HG03139 (cell line): ENCODE data around the gene MRTFA.
"Not testable (repeated sequence)": the region's sequence is repeated elsewhere in the genome, so short reads cannot be mapped to it uniquely, and the experiment has no call there.

Experiments used
- ATAC-seq: cut with Tn5 transposase; IDR thresholded peaks from one replicate; pipeline ENCODE4 v1.9.1; 2021; ENCODE audit not compliant: unreplicated experiment

Gene MRTFA

DNA sequence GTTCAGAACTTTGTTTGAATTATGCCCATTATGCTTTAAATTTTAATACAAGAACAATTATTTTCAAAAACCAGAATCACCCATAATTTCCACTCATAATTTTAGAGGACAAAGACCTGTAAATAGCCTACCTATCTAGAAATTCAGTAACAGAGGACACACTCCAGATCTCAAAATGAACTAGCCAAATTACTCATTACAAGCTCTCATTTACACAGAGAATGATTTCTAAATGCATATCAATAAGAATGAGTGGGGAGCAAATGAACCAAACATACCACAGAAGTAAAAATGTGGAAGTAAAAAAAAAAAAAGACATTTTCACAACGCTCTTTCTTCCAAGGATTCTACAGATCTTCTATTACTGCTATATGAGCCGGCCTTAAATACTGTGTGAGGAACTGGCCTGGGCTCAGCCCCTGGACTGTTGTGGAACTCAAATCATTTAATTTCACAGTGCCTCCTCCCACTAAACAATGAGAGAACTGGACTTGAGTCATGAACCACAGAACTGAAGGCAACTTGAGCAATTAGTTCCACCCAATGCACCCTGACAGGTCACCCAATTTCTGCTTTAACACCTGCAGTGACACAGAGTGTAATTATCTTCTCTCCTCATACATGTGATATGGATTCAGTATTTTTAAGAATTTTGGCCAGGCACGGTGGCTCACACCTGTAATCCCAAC lies 8.0 kb downstream of the MRTFA start:
- ATAC-seq, result no peak

DNA sequence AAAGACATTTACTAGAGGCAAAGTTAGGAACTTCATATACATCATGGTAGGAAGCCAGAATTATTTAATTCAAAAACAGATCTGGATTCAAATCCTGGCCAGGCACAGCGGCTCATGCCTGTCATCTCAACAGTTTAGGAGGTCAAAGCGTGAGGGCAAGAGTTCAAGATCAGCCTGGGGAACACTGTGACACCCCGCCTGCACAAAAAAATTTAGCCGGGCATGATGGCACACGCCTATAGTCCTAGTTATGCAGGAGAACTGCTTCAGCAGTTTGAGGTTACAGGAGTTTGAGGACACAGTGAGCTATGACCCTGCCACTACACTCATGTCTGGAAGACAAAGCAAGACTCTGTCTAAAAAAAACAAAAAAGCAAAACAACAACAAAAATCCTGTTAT lies 8.9 kb downstream of the MRTFA start:
- ATAC-seq, result no peak

DNA sequence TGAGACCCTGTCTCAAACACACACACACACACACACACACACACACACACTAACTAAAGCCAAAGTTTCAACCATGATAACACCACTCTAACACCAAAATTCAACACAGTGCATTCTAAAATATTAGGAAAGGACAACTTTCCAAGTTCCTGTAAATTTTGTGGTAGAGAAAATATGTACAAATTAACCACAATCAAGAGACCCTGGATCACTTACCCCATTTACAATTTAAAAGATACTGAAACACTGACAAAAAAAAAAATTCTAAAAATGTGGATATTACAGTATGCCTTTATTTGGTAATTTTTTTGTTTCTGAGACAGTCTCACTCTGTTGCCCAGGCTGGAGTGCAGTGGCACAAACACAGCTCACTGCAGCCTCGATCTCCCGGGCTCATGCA lies 9.7 kb downstream of the MRTFA start:
- ATAC-seq, result no peak

DNA sequence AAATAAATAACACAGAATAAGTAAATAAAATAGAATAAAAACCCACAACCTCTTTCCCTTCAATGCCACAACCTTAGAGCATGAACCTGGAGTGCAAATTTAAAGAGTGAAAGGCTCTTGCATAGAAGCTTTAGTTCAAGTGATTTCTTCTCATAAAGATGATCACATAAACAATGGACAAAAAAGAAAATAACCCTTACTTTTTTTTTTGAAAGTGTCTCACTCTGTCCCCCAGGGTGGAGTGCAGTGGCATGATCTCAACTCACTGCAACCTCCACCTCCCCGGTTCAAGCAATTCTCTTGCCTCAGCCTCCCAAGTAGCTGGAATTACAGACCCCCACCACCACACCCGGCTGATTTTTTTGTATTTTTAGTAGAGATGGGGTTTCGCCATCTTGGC lies 10.7 kb downstream of the MRTFA start:
- ATAC-seq, result not testable (repeated sequence)

DNA sequence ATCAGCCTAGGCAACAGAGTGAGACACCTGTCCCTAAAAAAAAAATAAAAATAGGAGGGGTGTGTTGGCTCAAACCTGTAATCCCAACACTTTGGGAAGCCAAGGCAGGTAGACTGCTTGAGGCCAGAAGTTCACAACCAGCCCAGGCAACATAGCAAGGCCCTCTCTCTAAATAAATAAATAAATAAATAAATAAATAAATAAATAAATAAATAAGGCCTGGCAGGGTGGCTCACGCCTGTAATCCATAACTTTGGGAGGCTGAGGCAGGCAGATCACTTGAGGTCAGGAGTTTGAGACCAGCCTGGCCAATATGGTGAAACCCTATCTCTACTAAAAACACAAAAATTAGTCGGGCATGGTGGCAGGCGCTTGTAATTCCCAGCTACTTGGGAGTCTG lies 11.2 kb downstream of the MRTFA start:
- ATAC-seq, result not testable (repeated sequence)

DNA sequence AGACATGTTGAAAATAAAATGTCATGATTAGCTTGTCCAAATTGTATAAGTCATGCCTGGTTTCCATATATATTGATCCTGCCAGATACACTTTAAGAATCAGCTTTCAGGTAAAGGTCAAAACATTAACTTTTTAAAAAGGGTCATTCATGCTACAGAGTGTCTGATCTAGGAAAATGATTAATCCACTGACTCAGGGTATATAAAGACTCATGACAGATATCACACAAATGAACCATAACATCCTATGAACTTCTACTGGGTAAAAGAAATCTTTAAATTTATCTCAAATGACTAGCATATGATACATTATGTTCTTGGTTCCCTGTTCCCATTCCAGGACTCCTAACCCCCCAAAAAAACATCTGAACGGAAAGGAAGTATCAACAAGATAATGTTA lies 11.7 kb downstream of the MRTFA start:
- no peak for ATAC-seq

DNA sequence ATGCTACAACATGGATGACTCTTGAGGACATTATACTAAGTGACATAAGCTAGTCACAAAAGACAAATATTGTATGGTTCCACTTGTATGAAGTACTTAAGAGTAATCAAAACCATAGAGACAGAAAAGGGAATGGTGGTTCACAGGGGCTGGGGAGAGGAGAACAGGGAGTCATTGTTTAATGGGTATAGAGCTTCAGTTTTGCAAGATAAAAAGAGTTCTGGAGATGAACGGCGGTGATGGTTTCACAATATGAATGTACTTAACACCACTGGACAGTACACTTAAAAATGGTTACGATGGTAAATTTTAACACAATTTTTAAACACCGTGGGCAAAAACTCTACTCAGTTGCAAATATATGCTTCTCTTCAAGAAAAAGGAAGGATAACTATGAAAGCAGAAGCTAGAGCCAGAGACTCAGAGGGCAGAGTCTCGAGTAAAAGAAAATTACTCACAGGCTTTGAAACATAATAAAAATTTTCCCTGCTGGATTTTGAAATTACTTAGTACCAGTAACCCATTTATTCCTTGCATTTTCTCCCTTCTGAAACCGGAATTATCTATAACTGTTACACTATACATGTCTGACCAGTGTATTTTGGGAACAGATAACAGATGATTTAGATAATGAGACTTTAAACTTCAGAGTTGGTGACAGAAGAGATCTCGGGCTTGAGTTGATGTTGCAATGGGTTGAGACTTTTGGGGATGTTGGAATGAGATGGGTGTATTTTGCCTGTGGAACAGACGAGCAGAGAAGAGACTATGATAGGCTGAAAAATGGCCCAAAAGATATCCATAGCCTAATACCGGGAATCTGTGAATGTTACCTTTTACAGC lies 15.0 kb downstream of the MRTFA start:
- no peak for ATAC-seq

DNA sequence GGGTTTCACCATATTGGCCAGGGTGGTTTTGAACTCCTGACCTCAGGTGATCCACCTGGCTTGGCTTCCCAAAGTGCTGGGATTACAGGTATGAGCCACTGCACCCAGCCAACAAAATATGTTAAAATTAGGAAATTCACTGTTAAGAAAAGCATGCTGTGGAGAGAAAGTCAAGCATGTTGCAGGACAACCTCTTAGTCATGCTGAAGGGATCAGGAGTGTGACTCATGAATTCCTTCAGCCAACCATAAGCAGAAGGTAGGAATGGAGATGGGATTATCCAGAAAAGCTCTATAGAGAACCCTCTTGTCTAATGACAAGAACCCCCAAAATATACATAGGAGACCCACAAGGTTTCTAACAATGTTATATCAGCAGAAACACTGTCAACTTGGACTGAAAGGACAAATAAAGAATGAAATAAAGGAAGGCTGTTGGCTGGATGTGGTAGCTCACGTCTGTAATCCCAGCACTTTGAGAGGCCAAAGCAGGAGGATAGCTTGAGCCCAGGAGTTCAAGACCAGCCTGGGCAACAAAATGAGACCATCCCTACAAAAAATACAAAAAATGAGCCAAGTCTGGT lies 16.0 kb downstream of the MRTFA start:
- ATAC-seq, result no peak

DNA sequence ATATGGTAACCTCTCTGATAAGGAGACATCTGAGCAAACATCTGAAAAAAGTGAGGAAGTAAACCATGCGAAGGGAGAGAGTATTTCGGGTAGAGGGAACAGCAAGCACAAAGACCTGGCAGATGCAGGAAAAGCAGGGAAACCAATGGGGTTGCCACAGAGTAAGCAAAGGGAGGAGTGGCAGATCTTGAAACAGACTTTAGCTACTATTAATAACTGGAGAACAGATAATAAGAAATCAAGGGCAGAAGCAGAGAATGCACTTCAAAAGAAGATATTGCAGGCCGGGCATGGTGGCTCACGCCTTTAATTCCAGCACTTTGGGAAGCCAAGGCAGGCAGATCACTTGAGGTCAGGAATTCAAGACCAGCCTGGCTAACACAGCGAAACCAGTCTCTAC lies 18.1 kb downstream of the MRTFA start:
- no peak for ATAC-seq

DNA sequence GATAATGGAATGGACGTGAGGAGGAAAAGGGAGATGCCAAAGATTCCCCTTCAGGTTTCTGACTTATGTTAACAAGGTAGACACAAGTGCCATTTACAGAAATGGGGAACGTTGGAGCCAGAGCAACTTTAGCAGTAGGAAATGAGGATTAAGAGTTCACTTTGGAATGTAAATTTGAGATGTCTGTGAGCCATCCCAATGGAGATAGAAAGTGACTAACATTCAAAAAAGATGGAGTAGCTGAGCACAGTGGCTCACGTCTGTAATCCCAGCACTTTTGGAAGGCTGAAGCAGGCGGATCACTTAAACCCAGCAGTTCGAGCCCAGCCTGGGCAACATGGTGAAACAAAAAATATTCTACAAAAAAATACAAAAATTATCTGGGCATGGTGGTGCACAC lies 19.9 kb downstream of the MRTFA start:
- no peak for ATAC-seq

DNA sequence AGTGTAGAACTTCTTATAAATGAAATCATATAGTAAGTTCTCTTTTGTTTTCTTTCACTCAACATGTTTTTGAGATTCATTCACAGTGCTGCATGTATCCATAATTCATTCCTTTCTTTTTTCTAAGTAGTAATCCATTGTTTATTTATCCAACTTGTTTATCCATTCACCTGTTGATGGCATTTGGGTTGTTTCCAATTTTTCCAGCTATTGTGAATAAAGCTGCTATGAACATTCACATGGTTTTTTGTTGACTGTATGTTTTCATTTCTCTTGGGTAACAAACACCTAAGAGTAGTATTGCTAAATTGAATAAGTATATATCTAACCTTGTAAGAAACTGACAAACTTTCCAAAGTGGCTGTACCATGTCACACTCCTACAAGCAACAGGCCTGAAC lies 23.5 kb downstream of the MRTFA start:
- no peak for ATAC-seq

DNA sequence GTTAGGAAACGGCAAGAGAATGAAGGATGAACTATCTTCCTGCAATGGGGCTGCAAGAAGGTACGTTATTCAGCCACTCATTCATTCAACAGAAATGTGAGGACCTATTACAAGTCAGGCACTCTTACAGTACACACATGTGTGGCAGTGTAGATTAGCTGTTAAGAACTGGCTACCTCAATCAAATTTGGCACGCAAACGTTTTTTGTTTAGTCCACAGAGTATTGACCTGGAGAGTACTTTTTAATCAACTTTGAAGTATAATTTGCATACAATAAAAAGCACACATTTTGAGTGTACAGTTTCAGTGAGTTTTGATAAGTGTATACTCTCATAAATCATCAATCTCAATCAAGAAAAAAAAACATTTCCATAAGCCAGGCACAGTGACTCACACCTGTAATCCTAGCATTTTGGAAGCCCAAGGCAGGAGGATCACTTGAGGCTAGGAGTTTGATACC lies 24.2 kb downstream of the MRTFA start:
- no peak for ATAC-seq

DNA sequence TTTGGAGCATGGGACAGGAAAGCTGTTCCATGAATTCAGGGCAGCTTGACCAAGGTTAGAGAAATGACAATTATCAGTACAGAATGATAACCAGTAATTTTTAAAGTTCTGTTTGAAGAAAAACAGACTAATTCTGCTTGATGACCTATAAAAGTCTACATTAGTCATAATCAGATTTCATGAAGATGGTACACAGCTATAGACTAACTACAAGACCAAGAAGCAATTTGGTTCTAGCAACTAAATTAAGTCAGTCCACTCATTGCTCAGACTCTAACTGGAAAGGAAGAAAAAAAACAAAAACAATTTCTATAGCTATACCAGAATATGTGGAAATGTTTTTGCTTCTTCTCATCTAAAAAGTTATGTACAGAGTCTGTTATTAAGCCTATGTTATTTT lies 24.9 kb downstream of the MRTFA start:
- no peak for ATAC-seq

DNA sequence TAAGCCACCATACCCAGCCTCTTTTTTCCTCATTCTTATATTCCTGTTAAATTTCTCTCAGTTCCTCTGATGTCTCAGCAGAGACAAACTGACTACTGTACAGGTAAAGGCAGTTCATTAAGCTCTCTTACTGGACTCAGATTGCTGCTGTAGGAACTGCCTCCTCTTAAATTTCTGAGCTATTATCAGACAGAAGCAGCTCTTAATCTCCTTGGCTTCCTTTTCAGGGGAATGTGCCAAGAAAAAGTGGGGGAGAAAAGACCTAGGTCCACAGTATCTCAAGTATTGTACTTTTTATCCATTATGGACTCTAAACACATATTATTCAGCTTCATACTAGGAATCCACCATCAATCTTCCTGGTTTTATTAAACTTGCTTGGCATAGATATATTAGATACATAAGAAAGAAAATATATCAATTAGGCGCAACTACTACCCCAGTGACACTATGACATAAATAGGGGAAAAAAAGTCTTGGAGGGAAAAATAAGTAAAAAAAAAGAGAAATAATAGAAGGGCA lies 26.1 kb downstream of the MRTFA start:
- ATAC-seq, result no peak

DNA sequence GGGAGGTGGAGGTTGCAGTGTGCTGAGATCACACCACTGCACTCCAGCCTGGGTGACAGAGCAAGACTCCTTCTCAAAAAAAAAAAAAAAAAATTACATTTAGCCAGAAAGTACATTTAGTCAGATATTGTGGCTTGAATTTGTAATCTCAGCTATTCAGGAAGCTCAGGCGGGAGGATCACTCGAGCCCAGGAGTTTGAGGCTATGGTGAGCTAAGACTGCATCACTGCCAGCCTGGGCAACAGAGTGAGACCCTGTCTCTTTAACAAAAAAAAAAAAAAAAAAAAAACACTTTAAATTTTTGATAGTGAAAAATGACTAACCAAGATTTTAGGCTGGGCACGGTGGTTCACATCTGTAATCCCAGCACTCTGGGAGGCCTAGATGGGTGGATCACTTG lies 27.3 kb downstream of the MRTFA start:
- no peak for ATAC-seq

DNA sequence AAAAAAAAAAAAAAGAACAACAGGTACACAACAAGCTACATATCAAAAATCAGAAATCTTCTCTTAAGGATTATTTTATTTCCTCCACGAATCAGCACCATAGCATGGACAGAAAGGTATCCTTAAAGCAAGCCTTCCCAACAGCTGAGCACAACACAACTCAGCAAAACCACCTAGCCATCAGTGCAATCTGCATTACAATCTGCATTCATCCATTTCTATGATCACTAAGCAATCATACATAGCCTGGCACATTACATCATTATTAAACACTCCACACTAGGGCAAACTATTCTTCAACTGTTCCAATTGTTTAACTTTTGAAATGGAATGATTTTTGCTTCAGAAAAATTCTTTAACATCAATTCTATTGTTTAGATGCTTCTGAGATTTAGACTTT lies 29.0 kb downstream of the MRTFA start:
- no peak for ATAC-seq

DNA sequence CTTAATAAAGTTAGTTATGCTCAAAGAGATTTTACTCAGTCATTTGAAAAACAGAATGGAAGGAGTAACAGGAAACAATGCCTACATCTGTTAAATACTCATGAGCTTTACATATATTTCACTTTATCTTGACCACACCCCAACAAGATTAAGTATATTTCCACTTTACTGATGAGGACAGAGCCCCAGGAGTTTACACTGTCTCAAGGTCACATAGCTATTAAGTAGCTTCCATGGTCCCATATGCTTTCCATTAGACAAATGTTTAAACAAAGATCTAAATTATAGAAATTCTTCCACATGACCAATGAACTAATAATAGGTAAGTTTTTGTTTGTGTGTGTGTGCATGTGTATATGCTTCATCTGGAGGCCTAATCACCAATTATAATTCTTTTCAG lies 30.2 kb downstream of the MRTFA start:
- ATAC-seq, result no peak

DNA sequence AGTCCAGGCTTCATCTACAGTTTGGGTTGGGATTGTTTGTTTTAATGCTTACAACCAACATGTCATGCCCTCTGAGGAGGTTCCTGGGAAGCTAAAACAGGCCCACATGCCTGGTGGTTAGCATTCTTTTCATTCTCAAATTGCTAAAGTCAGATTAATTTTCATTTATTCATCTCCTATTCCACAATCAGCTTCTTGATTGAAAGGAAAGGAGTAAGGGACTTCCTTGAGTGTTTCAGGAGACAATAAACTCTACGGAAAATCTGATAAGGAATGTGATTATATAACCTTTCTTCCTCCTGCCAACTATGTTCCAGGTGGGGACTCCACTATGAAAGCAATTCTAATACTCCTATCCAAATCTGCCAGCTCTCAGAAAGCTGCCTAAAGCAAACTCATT lies 30.8 kb downstream of the MRTFA start:
- no peak for ATAC-seq

DNA sequence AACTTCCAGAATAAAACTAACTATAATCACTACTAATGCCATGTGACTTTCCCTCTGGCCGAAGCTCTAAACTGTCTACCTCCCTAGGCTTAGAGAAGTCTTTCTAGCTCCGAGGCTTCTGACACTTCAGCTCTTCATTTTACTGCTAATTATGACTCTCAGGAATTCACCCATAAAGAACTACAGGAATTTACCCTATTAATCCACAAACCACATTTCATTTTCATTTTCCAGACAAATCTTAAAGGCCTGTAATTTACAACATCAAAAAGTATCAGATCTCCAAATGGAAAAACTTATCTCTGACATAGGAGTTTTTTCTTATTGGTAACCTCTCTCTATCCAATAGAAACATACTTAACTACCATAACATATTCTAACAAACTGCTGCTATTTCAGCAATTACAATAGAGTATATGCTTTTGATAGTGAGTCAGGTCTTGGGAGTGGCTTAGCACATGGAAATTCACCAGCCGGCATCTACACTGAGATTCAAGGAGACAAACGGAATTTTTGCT lies 33.4 kb downstream of the MRTFA start:
- ATAC-seq, result no peak

DNA sequence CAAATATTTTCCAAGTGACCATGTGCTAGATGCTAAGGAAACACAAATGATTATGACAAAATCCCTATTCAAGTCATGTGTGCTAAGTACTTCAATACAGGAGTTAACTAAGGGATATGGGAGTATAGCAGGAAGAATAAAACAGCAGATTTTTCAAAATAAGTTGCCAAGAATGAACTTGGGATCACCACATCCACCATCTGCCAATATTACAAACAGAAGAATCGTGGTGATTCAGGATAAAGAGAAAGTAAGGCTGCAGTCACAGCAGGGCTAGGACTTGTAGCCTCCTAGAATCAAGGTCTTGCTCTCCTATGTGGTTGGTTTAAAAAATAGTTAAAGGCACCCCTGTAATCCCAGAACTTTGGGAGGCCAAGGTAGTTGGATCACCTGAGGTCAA lies 34.3 kb downstream of the MRTFA start:
- no peak for ATAC-seq

DNA sequence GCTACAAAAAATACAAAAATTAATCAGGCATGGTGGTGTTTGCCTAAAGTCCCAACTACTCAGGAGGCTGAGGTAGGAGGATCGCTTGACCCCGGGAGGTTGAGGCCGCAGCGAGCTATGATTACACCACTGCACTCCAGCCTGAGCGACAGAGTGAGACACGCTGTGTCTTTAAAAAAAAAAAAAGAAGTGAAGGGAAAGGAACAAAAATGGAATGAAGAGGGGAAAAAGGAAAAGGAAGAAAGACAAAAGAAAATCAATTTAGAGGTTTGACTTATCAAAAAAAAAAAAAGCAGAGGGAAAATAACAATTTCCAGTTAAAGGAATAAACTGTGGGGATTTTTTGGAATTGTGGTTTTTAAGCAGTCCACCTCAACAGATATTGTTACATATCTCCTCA lies 36.8 kb downstream of the MRTFA start:
- ATAC-seq, result no peak

DNA sequence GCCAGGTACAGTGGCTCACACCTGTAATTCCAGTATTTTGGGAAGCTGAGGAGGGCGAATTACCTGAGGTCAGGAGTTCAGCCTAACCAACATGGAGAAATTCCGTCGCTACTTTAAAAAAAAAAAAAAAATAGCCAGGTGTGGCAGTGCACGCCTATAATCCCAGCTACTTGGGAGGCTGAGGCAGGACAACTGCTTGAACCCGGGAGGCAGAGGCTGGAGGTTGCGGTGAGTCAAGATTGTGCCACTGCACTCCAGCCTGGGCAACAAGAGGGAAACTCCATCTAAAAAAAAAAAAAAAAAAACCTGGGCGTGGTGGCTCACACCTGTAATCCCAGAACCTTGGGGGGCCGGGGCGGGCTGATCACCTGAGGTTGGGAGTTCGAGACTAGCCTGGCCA lies 37.8 kb downstream of the MRTFA start:
- ATAC-seq, result not testable (repeated sequence)
